WTC11 (cell line): ENCODE data around the gene SESTD1. TPM values are rescaled to one million over a fixed set of nuclear protein-coding genes. Genes with fewer than 3 reads are reported as not detected.

Experiments used
- ATAC-seq: fragments of 200-7000 bp; cut with Tn5 transposase; 2 replicates; pipeline ENCODE4 v1.10.0; 2021; ENCODE audit warnings: mild to moderate bottlenecking, moderate library complexity
- CTCF ChIA-PET: fragments of 300-600 bp; sonication (Branson Sonifier 250); formaldehyde crosslinking; loops from one replicate; lab custom pipeline; 2021; ENCODE audit warnings: antibody characterized with exemption; lab: Charles Lee
- POLR2A ChIA-PET: fragments of 350-600 bp; sonication (Branson Sonifier 250); formaldehyde crosslinking; loops from one replicate; lab custom pipeline; 2021; ENCODE audit warnings: antibody characterized with exemption; lab: Charles Lee
- DNase-seq: peaks from one replicate; pipeline ENCODE4 v3.0.0; 2021; ENCODE audit warnings: low spot score
- H3K27ac Mint-ChIP-seq: 2 replicates; pipeline ENCODE4 v1.8.0; 2021; ENCODE audit warnings: mixed read lengths
- H3K27me3 Mint-ChIP-seq: 2 replicates; pipeline ENCODE4 v1.8.0; 2021; ENCODE audit warnings: low read depth, mild to moderate bottlenecking, moderate library complexity, mixed read lengths
- H3K36me3 Mint-ChIP-seq: 2 replicates; pipeline ENCODE4 v1.8.0; 2021; ENCODE audit warnings: mixed read lengths
- H3K4me1 Mint-ChIP-seq: 2 replicates; pipeline ENCODE4 v1.8.0; 2022; ENCODE audit warnings: mixed read lengths
- H3K4me3 Mint-ChIP-seq: 2 replicates; pipeline ENCODE4 v1.8.0; 2021; ENCODE audit warnings: mild to moderate bottlenecking, moderate library complexity, mixed read lengths
- H3K9me3 Mint-ChIP-seq: 2 replicates; pipeline ENCODE4 v1.8.0; 2021; ENCODE audit warnings: mixed read lengths
- CBFB ChIP-seq: sonication (generic); formaldehyde crosslinking; IDR thresholded peaks from 2 replicates; pipeline ENCODE4 v1.8.1; 2022; ENCODE audit warnings: mild to moderate bottlenecking, low read depth, missing genetic modification reagents
- CDX4 ChIP-seq: fragments of 250-450 bp; sonication (Bioruptor Pico); IDR thresholded peaks from 2 replicates; pipeline ENCODE4 v1.9.0; 2021; ENCODE audit warnings: moderate library complexity, mild to moderate bottlenecking, inconsistent platforms, borderline replicate concordance
- CREM ChIP-seq: sonication (generic); formaldehyde crosslinking; IDR thresholded peaks from 2 replicates; pipeline ENCODE4 v1.8.1; 2022; ENCODE audit warnings: mild to moderate bottlenecking, missing genetic modification reagents, moderate library complexity
- ERG ChIP-seq: fragments of 250-450 bp; sonication (Bioruptor Pico); IDR thresholded peaks from 2 replicates; pipeline ENCODE4 v1.8.0; 2021; ENCODE audit warnings: mild to moderate bottlenecking
- FOXP1 ChIP-seq: sonication (generic); formaldehyde crosslinking; IDR thresholded peaks from 2 replicates; pipeline ENCODE4 v1.8.0; 2022; ENCODE audit warnings: missing genetic modification reagents, mild to moderate bottlenecking, moderate library complexity, borderline replicate concordance
- GTF2I ChIP-seq: fragments of 250-450 bp; sonication (Bioruptor Pico); conservative IDR thresholded peaks from 2 replicates; pipeline ENCODE4 v1.4.0; 2021; ENCODE audit warnings: mild to moderate bottlenecking
- MYBL2 ChIP-seq: sonication (generic); formaldehyde crosslinking; IDR thresholded peaks from 2 replicates; pipeline ENCODE4 v1.8.1; 2023; ENCODE audit warnings: mild to moderate bottlenecking, moderate library complexity, missing genetic modification reagents
- NFATC4 ChIP-seq: fragments of 250-450 bp; sonication (Bioruptor Pico); IDR thresholded peaks from 2 replicates; pipeline ENCODE4 v1.9.0; 2021; ENCODE audit warnings: mild to moderate bottlenecking
- NR3C1 ChIP-seq: sonication (generic); formaldehyde crosslinking; conservative IDR thresholded peaks from 2 replicates; pipeline ENCODE4 v1.8.1; 2023; ENCODE audit warnings: low read depth, mild to moderate bottlenecking, missing genetic modification reagents
- OVOL2 ChIP-seq: fragments of 250-450 bp; sonication (Bioruptor Pico); IDR thresholded peaks from 2 replicates; pipeline ENCODE4 v1.9.0; 2021; ENCODE audit warnings: mild to moderate bottlenecking, borderline replicate concordance
- PRDM15 ChIP-seq: sonication (generic); formaldehyde crosslinking; IDR thresholded peaks from 2 replicates; pipeline ENCODE4 v1.8.0; 2022; ENCODE audit warnings: missing genetic modification reagents
- PREB ChIP-seq: sonication (generic); formaldehyde crosslinking; IDR thresholded peaks from 2 replicates; pipeline ENCODE4 v1.8.1; 2022; ENCODE audit warnings: mild to moderate bottlenecking, missing genetic modification reagents, moderate library complexity, borderline replicate concordance
- SMAD3 ChIP-seq: sonication (generic); formaldehyde crosslinking; IDR thresholded peaks from 2 replicates; pipeline ENCODE4 v1.8.0; 2022; ENCODE audit warnings: missing genetic modification reagents, mild to moderate bottlenecking, borderline replicate concordance
- SMAD4 ChIP-seq: sonication (generic); formaldehyde crosslinking; IDR thresholded peaks from 2 replicates; pipeline ENCODE4 v1.8.0; 2022; ENCODE audit warnings: mild to moderate bottlenecking, missing genetic modification reagents
- TEAD1 ChIP-seq: sonication (generic); formaldehyde crosslinking; IDR thresholded peaks from 2 replicates; pipeline ENCODE4 v1.8.0; 2022; ENCODE audit warnings: mild to moderate bottlenecking, missing genetic modification reagents
- TP53 ChIP-seq: sonication (generic); formaldehyde crosslinking; IDR thresholded peaks from 2 replicates; pipeline ENCODE4 v1.8.1; 2023; ENCODE audit warnings: mild to moderate bottlenecking, missing genetic modification reagents
- ZNF396 ChIP-seq: fragments of 250-450 bp; sonication (Bioruptor Pico); IDR thresholded peaks from 2 replicates; pipeline ENCODE4 v1.8.0; 2021; ENCODE audit warnings: mild to moderate bottlenecking, moderate library complexity, borderline replicate concordance
- ZNF423 ChIP-seq: fragments of 250-450 bp; sonication (Bioruptor Pico); IDR thresholded peaks from 2 replicates; pipeline ENCODE4 v2.1.2; 2022; ENCODE audit warnings: mild to moderate bottlenecking, moderate library complexity
- ZNF671 ChIP-seq: fragments of 250-450 bp; sonication (Bioruptor Pico); IDR thresholded peaks from 2 replicates; pipeline ENCODE4 v1.8.0; 2021; ENCODE audit warnings: mild to moderate bottlenecking
- ZSCAN18 ChIP-seq: fragments of 250-450 bp; sonication (Bioruptor Pico); IDR thresholded peaks from 2 replicates; pipeline ENCODE4 v2.1.2; 2022; ENCODE audit warnings: mild to moderate bottlenecking, moderate library complexity
- total RNA-seq: library from RNA; stranded (reverse); gene quantifications from 3 replicates; pipeline ENCODE4 v1.2.3, GENCODE V29; 2021
- TF ChIP-seq, protein P1 (sequence below): sonication (generic); formaldehyde crosslinking; IDR thresholded peaks from 2 replicates; pipeline ENCODE4 v1.8.1; 2023; ENCODE audit warnings: mild to moderate bottlenecking, missing genetic modification reagents, moderate library complexity

SESTD1 gene
- total RNA-seq, 1 experiment from 2014 or later = 59.9 TPM

DNA sequence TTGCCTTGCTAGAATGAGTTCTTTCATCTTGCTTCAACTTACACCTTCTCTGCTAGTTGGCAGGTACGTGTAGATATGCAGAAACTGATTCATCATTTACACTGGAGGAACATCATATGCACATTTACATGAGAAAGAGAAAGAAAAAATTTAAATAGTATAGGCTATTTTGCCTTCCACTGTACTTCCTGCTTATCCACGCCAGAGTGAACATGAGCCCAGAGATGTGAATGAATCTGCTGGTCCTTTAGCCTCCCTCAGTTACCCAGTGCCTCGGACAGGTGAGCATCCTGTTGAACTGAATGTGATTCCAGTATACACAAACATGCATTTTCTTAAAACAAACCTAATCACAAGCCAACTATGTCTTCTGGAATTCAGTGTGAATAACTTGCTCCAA lies 83.6 kb downstream of the SESTD1 start:
- Mint-ChIP-seq H3K27me3 (no peaks in the 10 kb centered on the region), H3K27ac (peak overlapping the region; percentile 67), H3K4me3 (no peak overlapping the region), H3K4me1 (peaks cover 50% of the 10 kb centered on the region), H3K36me3 (peaks cover 5% of the 10 kb centered on the region), H3K9me3 (peaks cover 6% of the 10 kb centered on the region)
- ChIA-PET POLR2A (no interaction called here), CTCF (no interaction called here)
- no peak for TF ChIP-seq CREM
- no peak for TF ChIP-seq SMAD3 (CRISPR knock-in tag)
- no peak for TF ChIP-seq NFATC4
- DNase-seq = no peak
- peak; percentile 21; the same call in 1 of the 2 replicates for ATAC-seq

DNA sequence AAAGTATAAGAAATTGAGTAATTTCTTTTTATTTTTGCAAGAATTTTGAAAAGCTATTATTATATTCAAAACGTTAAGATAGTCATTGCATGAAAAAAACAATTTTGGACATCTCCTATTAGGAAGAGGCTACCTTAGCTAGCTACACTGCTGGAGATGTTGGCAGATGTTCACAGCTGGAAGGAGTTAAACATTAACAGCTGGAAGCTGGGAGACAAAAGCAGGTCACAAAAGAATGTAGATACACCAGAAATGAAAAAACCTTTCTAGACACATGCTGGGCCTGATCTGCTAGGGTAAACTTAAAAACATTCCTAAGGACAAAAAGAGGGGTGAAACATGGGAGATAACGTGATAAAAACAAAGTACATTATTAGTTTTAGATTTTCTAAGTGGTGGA lies 84.4 kb downstream of the SESTD1 start:
- H3K4me3 Mint-ChIP-seq = peak overlapping the region; percentile 8; the same call in 1 of the 2 replicates
- DNase-seq (no peak), ATAC-seq (peak; percentile 66)
- H3K27me3 Mint-ChIP-seq = no peaks in the 10 kb centered on the region
- H3K27ac Mint-ChIP-seq = peak overlapping the region; percentile 67
- POLR2A ChIA-PET = no interaction called here
- CTCF ChIA-PET = no interaction called here
- H3K9me3 Mint-ChIP-seq = peaks cover 6% of the 10 kb centered on the region
- peaks cover 56% of the 10 kb centered on the region for H3K4me1 Mint-ChIP-seq
- peaks cover 5% of the 10 kb centered on the region for H3K36me3 Mint-ChIP-seq
- TF ChIP-seq CDX4 (CRISPR knock-in tag) (no peak), PREB (CRISPR knock-in tag) (no peak), ZNF423 (CRISPR knock-in tag) (peak; percentile 71; the same call in 1 of the 2 replicates), MYBL2 (no peak), ZSCAN18 (CRISPR knock-in tag) (no peak)

DNA sequence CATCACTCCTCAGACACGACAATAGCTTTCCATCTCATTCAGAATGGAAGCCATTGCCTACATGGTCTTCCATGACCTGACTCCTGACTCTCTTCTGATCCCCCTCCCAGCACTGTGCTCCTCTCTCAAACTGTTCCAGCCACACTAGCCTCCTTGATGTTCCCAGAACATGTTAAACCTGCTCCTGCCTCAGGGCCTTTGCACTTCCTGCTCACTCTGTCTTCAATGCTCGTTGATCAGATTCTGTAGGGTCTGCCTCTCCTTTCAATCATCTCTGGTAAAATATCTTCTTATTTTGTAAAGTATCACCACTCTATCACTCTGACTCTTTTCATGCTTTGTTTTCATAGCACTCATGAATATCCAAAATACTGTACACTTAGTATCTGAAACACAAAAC lies 84.9 kb downstream of the SESTD1 start:
- Mint-ChIP-seq H3K27ac (peak overlapping the region; percentile 77), H3K4me1 (peaks cover 56% of the 10 kb centered on the region), H3K36me3 (peaks cover 5% of the 10 kb centered on the region), H3K9me3 (peaks cover 6% of the 10 kb centered on the region), H3K4me3 (no peak overlapping the region), H3K27me3 (no peaks in the 10 kb centered on the region)
- POLR2A ChIA-PET = no interaction called here
- DNase-seq (no peak), ATAC-seq (no peak)
- TF ChIP-seq ZNF671 (CRISPR knock-in tag) = no peak
- TF ChIP-seq GTF2I (CRISPR knock-in tag) = peak; percentile 91
- CTCF ChIA-PET = no interaction called here

DNA sequence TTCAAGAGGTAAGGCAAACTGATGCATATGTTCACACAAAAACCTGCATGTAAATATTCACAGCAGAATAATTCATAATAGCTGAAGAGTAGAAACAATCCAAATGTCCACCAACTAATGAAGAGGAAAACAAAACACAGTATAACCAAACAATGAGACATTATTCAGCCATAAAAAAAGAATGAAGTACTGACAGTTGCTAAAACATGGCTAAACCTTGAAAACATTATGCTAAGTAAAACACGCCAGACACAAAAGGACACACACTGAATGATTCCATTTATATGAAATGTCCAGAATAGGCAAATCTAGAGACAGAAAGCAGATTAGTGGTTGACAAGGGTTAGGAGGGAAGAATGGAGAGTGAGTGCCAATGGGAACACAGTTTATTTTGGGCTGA lies 86.9 kb downstream of the SESTD1 start:
- H3K27ac Mint-ChIP-seq = peak overlapping the region; percentile 71
- TF ChIP-seq ZNF396 (no peak), TP53 (CRISPR knock-in tag) (no peak), FOXP1 (CRISPR knock-in tag) (no peak), ERG (no peak), OVOL2 (no peak), TEAD1 (CRISPR knock-in tag) (no peak), PRDM15 (CRISPR knock-in tag) (no peak), NR3C1 (no peak), SMAD4 (CRISPR knock-in tag) (no peak), ZNF423 (CRISPR knock-in tag) (no peak), CBFB (CRISPR knock-in tag) (no peak)
- TF ChIP-seq, protein P1, sequence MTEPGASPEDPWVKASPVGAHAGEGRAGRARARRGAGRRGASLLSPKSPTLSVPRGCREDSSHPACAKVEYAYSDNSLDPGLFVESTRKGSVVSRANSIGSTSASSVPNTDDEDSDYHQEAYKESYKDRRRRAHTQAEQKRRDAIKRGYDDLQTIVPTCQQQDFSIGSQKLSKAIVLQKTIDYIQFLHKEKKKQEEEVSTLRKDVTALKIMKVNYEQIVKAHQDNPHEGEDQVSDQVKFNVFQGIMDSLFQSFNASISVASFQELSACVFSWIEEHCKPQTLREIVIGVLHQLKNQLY (CRISPR knock-in tag) = no peak

More for the DNA sequence above, 86.9 kb downstream of the SESTD1 start:
- DNase-seq = no peak
- peaks cover 5% of the 10 kb centered on the region for H3K36me3 Mint-ChIP-seq
- H3K27me3 Mint-ChIP-seq = no peaks in the 10 kb centered on the region
- ATAC-seq = no peak
- peaks cover 60% of the 10 kb centered on the region for H3K4me1 Mint-ChIP-seq
- ChIA-PET CTCF (no interaction called here), POLR2A (no interaction called here)
- peaks cover 6% of the 10 kb centered on the region for H3K9me3 Mint-ChIP-seq
- H3K4me3 Mint-ChIP-seq = no peak overlapping the region
